COR-L47 (cell line): Measurements from ENCODE around the gene TMEM204.
"Not testable (repeated sequence)": the region's sequence is repeated elsewhere in the genome, so short reads cannot be mapped to it uniquely, and the experiment has no call there.

Experiments used
- DNase-seq: peaks from one replicate; lab custom pipeline; 2025; lab: John Stamatoyannopoulos, UW

The TMEM204 gene

DNA sequence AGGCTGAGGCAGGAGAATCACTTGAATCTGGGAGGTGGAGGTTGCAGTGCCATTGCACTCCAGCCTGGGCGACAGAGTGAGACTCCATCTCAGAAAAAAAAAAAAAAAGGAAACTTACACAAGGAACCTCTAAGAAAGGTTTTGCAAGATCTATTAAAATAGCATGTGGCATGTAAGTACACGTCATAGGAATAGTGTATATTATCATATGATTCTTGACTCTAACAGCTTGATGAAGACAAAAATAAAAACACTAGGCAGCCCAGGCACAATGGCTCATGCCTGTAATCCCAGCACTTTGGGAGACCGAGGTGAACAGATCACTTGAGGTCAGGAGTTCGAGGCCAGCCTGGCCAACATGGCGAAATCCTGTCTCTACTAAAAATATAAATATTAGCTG lies 62.0 kb downstream of the TMEM204 start:
- DNase-seq: not testable (repeated sequence)

DNA sequence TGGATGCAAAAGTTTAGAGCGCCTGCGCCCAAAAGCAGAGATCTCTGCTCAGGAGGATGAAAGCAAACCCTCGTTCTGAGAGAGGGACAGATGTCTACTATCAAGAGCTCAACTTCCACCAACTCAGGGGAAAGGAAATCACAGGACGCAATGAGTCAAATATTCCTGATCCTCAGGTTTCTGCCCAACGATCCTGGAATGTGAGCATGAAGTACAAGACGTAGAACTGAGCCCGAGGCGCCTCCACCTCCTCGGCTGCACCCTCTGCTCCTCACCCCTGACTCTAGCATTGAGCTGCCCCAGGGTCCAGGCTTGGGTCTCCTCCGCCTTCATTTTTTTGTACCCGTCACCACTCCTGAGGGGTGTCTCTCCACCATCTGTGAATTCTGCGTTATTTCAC lies 63.0 kb downstream of the TMEM204 start:
- DNase-seq: no peak

GRCh38 chr16:1597154-1597553 lies 63.7 kb downstream of the TMEM204 start:
- DNase-seq: no peak

DNA sequence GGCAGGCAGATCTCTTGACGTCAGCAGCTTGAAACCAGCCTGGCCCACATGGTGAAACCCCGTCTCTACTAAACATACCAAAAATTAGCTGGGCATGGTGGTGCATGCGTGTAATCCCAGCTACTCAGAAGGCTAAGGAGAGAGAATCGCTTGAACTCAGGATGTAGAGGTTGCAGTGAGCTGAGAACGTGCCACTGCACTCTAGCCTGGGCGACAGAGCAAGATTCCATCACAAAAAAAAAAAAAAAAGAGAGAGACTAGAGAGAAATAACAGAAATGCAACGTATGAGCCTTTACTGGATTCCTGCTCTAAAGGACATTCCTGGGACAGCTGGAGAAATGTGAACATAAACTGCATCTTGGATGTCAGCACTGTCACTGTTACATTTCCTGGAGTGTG lies 67.6 kb downstream of the TMEM204 start:
- DNase-seq: no peak

DNA sequence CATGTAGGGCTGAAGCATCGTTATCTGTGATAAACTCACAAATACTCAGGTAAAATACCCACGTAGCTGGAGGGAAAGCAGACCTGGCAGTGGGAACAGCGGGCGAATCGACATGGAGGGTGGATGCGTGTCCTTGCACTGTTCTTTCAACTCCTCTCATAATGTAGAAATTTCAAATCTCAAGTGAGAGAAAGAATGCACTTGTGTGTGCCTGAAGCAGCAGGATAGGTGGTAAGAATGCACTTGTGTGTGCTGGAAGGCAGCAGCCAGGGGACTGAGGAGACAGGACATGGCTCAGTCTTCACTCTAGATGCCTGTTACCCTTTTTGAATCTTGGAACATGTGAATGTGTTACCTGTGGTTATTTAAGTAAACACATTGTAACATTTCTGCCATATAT lies 68.0 kb downstream of the TMEM204 start:
- no peak for DNase-seq

DNA sequence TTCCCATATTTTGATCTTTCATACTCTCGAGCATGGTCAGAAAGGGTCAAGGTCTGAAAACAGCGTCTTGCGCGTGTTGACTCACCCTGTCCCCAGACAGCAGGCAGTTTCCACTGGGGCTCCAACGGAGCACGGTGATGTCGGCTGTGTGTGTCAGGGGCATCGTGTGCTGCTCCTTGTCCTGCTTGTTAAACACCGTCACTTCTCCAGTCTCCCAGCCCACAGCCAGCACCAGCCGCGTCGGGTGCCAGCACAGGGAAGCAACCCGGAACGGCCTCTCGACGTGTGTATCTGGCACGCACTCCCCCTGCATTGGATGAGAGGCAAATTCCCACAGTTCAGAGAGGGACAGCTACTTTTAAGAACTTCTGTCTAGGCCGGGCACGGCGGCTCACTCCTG lies 68.8 kb downstream of the TMEM204 start:
- no peak for DNase-seq
